Nephron progenitor cell (in vitro differentiated cells): ENCODE data around the gene TAOK2.

Source experiments
- DNase-seq: peaks from one replicate; pipeline ENCODE4 v3.0.0; 2021
- H3K27ac Mint-ChIP-seq: 2 replicates; pipeline ENCODE4 v1.8.0; 2021; ENCODE audit warnings: mild to moderate bottlenecking, moderate library complexity, mixed read lengths
- H3K27me3 Mint-ChIP-seq: 2 replicates; pipeline ENCODE4 v1.8.0; 2021; ENCODE audit warnings: mild to moderate bottlenecking, low read depth, mixed read lengths; ENCODE audit not compliant: poor library complexity
- H3K36me3 Mint-ChIP-seq: 2 replicates; pipeline ENCODE4 v1.8.0; 2021; ENCODE audit warnings: low read depth, mixed read lengths
- H3K4me1 Mint-ChIP-seq: 2 replicates; pipeline ENCODE4 v1.8.0; 2021; ENCODE audit warnings: mixed read lengths
- H3K4me3 Mint-ChIP-seq: 2 replicates; pipeline ENCODE4 v1.8.0; 2021; ENCODE audit warnings: mild to moderate bottlenecking, moderate library complexity, mixed read lengths
- H3K9me3 Mint-ChIP-seq: 2 replicates; pipeline ENCODE4 v1.8.0; 2021; ENCODE audit warnings: mild to moderate bottlenecking, moderate library complexity, mixed read lengths
- CTCF ChIP-seq: fragments of 200-600 bp; sonication (generic); IDR thresholded peaks from 2 replicates; pipeline ENCODE4 v1.5.0; 2021; ENCODE audit warnings: antibody characterized with exemption

TAOK2 gene

GRCh38 chr16:30004424-30004776, 30.7 kb downstream of the TAOK2 start:
- no peaks in the 10 kb centered on the region for H3K9me3 Mint-ChIP-seq
- H3K27ac Mint-ChIP-seq: no peak overlapping the region
- H3K4me3 Mint-ChIP-seq: no peak overlapping the region
- no peaks in the 10 kb centered on the region for H3K4me1 Mint-ChIP-seq
- H3K36me3 Mint-ChIP-seq: no peaks in the 10 kb centered on the region
- no peak for TF ChIP-seq CTCF
- peaks cover 16% of the 10 kb centered on the region for H3K27me3 Mint-ChIP-seq
- no peak for DNase-seq

GRCh38 chr16:30004811-30005242, 31.2 kb downstream of the TAOK2 start:
- Mint-ChIP-seq H3K9me3 (no peaks in the 10 kb centered on the region), H3K36me3 (no peaks in the 10 kb centered on the region), H3K4me1 (no peaks in the 10 kb centered on the region), H3K27me3 (peaks cover 20% of the 10 kb centered on the region), H3K27ac (no peak overlapping the region), H3K4me3 (no peak overlapping the region)
- no peak for DNase-seq
- TF ChIP-seq CTCF: no peak

GRCh38 chr16:30005341-30006094, 31.9 kb downstream of the TAOK2 start:
- peak; percentile 81 for TF ChIP-seq CTCF
- Mint-ChIP-seq H3K36me3 (no peaks in the 10 kb centered on the region), H3K27me3 (peaks cover 27% of the 10 kb centered on the region), H3K27ac (no peak overlapping the region), H3K4me3 (no peak overlapping the region), H3K9me3 (no peaks in the 10 kb centered on the region), H3K4me1 (peaks cover 5% of the 10 kb centered on the region)
- DNase-seq: peak; percentile 55

- H3K4me1 Mint-ChIP-seq: peaks cover 7% of the 10 kb centered on the region
- TF ChIP-seq CTCF: no peak
- no peak overlapping the region for H3K4me3 Mint-ChIP-seq
- no peaks in the 10 kb centered on the region for H3K9me3 Mint-ChIP-seq
- peaks cover 28% of the 10 kb centered on the region for H3K27me3 Mint-ChIP-seq
- H3K36me3 Mint-ChIP-seq: no peaks in the 10 kb centered on the region
- H3K27ac Mint-ChIP-seq: no peak overlapping the region
- DNase-seq: no peak
These were observed 32.4 kb downstream of the TAOK2 start for GRCh38 chr16:30006095-30006473.

- no peak for TF ChIP-seq CTCF
- no peak overlapping the region for H3K27ac Mint-ChIP-seq
- H3K27me3 Mint-ChIP-seq: peaks cover 32% of the 10 kb centered on the region
- no peaks in the 10 kb centered on the region for H3K36me3 Mint-ChIP-seq
- DNase-seq: no peak
- H3K4me3 Mint-ChIP-seq: no peak overlapping the region
- no peaks in the 10 kb centered on the region for H3K9me3 Mint-ChIP-seq
- peaks cover 8% of the 10 kb centered on the region for H3K4me1 Mint-ChIP-seq
These were observed 33.1 kb downstream of the TAOK2 start for GRCh38 chr16:30006659-30007377.
